HG03439 (cell line): ENCODE measurements around the gene INPP1.

Source experiments
- ATAC-seq: cut with Tn5 transposase; IDR thresholded peaks from one replicate; pipeline ENCODE4 v1.9.1; 2021; ENCODE audit warnings: mild to moderate bottlenecking, moderate library complexity; ENCODE audit not compliant: unreplicated experiment

The INPP1 gene

GRCh38 chr2:190360965-190361364 lies 17.6 kb downstream of the INPP1 start:
- no peak for ATAC-seq

GRCh38 chr2:190361572-190361971 lies 18.2 kb downstream of the INPP1 start:
- no peak for ATAC-seq

- ATAC-seq: no peak
These were observed 19.5 kb downstream of the INPP1 start for GRCh38 chr2:190362894-190363293.

DNA sequence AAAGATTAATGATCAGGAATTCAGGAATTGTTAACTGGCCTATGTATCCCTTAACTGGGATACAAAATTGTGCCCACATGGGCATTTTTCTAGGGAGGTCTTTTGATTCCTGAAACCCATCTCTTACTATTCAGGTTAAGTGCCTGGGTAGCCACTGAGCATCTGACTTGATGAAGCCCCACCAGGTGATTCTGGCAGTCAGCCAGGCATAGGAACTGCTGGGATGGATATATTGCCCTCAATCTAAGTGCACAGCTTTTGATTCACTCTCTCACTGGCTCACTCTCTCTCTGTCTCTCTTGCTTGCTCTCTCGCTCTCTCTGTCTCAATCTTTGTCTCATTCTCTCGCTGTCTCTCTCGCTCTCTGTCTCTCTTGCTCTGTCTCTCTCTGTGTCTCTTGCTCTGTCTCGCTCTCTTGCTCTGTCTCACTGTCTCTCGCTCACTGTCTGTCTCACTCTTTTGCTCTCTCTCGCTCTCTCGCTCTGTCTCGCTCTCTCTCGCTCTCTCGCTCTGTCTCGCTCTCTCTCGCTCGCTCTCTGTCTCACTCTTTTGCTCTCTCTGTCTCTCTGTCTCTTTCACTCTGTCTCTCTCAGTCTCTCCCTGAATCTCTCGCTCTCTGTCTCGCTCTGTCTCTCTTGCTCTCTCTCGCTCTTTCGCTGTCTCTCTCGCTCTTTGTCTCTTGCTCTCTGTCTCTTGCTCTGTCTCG lies 22.3 kb downstream of the INPP1 start:
- ATAC-seq: no peak

DNA sequence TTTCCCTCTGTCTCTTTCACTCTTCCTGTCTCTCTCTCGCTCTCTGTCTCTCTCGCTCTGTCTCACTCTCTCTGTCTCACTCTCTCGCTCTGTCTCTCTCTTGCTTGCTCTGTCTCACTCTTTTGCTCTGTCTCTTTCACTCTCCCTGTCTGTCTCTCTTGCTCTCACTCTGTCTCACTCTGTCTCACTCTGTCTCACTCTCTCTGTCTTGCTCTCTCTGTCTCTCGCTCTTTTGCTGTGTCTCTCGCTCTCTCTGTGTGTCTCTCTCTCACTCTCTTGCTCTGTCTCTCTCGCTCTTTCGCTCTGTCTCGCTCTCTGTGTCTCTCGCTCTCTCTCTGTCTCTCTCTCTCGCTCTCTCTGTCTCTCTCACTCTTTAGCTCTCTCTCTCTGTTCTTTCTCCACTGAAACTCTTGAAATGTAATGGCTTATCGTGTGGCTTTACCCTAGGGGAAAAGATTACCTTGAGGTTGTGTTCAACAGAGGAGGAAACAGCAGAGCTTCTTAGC lies 22.9 kb downstream of the INPP1 start:
- no peak for ATAC-seq

DNA sequence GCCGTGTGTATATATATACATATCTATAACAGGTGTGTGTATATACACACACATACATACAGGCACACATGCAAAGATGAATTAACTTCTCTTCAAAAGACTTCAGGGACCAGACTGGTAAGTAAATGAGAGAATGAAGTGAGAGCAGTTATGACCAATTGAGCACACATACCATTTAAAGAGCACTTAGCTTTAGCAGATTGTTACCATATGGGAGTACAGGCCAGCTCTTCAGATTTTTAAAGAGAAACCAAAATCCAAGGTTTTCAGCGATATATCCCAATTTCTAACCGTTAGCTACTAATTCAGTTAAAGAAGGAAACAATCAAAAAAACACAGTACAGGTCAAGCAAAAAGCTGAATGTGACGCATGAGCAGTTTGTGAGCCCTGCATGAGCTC lies 23.7 kb downstream of the INPP1 start:
- no peak for ATAC-seq

- ATAC-seq: no peak
These were observed 26.2 kb downstream of the INPP1 start for GRCh38 chr2:190369635-190370034.

- no peak for ATAC-seq
These were observed 32.7 kb downstream of the INPP1 start for GRCh38 chr2:190376083-190376482.

GRCh38 chr2:190376591-190377245 lies 33.3 kb downstream of the INPP1 start:
- no peak for ATAC-seq

DNA sequence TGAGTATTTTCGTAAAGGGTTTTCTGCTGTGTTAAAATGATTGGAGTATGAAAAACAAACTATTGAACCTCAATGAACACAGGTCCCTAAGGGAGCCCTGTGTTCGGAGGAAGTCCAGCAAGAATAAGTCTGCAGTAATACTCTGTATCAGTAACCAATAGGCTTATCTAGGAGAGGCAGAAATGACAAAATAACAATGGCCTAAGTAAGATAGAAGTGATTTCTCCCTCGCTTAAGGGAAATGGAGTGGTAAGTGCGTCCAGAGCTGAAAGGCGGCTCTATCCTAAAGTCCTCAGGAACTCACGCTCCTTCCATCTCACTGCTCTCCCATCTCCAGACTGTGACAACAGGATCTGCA lies 35.5 kb downstream of the INPP1 start:
- ATAC-seq: no peak

DNA sequence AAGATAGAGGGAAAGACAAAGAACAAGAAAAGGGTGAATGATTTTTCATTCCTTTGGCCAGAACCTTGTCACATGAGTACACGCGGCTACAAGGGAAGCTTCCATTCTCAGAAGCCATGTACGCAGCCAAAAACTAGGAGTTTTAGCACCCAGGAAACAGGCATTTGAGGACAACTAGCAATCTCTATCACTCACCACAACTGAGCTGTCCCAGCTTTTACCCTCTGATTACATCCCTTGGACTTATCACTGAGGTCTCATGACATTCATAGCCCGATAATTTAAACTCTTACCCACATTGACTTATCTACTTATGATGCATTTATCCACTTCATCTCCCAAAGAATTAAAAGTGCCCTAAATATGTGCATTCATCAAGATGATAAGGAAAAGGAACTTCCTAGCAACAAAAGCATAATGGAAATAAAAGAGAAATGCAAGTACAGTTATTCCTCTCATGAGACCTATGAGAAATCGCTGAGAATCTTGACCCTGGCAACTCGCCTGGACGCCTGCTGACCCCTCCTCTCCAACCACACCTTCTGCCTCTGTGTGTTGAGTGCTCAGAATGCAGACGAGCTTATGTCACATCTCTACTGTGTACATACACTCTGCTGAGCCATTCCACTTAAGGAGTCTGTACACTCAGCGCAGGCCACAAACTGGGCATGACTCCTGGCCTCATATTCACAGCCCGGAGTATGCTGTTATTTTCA lies 36.0 kb downstream of the INPP1 start:
- ATAC-seq: no peak

DNA sequence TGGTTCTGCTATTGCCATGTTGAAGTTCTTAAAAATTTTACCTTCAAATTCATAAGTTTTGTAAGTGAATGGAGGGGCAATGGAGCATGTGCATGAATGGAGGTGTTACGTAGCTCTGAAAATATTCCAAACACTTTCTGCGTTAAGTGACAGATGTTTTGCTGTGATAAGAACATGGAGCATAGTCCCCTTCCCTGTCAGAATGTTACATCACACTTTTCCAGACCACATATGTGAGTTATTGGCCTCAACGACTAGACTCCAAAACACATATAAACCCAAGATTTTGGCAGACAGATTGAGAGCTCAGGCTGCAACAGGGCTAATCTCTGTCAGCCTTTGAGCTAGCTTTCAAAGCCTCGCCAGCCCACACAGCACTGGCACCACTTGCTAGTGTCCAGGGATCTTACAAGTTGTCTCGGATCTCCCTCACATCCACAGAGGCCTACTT lies 37.6 kb downstream of the INPP1 start:
- no peak for ATAC-seq

DNA sequence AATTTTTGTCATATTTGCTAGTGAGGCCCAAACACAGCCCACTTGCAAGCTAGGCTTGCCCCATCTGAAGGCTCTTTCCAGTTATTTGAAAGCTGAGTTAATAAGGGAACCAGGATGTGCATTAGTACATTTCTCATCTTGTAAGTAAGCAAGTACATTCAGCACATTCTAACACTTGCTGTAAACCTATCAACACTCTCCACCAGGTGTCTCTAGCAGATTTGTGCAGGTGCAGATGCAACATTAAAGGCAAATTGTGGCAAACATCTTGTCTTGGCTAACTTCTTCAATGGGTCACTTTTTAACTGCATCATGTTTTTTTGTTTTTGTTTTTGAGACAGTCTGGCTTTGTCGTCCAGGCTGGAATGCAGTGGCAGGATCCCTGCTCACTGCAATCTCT lies 39.5 kb downstream of the INPP1 start:
- ATAC-seq: peak; percentile 76

DNA sequence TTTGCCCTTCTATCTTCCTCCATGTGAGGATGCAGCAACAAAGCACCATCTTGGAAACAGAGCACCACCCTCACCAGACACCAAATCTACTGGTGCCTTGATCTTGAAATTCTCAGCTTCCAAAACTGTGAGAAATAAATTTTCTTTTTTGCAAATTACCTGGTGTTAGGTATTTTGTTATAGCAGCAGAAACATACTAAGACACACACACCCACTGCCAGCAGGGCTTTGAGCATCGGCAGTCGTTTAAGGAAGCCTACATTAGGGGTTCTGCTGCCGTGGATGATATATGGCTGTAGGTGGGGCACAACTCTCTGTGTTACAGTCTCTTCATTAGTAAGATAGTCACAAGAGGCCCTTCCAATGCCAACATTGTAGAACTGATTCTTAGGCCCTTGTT lies 44.0 kb downstream of the INPP1 start:
- ATAC-seq: no peak

- no peak for ATAC-seq
These were observed 52.9 kb downstream of the INPP1 start for GRCh38 chr2:190396271-190396670.

GRCh38 chr2:190402986-190403603 lies 59.7 kb downstream of the INPP1 start:
- no peak for ATAC-seq

- ATAC-seq: no peak
These were observed 61.1 kb downstream of the INPP1 start for GRCh38 chr2:190404487-190404886.

GRCh38 chr2:190405070-190405469 lies 61.7 kb downstream of the INPP1 start:
- no peak for ATAC-seq

- no peak for ATAC-seq
These were observed 62.6 kb downstream of the INPP1 start for GRCh38 chr2:190405995-190406394.

DNA sequence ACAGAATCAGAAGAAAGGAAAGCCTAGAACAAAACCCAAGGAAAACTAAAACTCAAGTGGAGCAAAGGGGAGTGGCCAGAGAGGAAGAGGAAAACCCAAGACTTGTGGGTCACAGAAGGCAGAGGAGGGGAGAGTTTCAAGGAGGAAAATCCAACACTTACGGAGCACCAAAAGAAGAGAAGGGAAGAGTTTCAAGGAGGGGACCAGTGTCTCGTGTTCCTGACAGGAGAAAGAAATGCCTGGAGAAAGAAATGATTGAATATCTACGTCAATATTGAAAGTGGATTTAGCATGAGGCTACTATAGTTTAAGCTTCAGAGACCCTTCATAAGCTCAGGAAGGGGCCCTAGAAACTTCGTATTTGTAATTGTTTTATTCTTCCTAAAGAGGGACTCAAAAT lies 63.4 kb downstream of the INPP1 start:
- no peak for ATAC-seq

DNA sequence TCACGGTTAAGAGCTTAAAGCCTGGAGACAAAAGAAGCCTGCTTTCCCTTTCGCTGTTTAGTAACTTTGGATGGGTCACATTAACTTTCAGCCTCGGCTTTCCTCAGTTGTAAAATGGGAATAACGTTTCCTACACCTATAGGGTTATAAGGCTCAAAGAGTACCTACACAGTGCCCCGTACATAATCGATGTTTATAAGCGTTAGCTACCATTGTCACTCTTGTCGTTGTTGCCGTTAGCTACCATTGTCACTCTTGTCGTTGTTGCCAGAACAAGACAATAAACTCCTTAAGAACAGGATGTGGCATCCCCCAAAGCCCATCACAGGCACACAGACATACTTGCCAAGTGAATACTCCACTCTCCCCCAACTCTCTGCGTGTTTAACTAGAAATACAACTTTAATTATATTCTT lies 63.9 kb downstream of the INPP1 start:
- no peak for ATAC-seq
